ENCODE results near the gene LRP5.

The LRP5 gene

GRCh38 chr11:68375766-68376165 lies 63.4 kb downstream of the LRP5 start:
- Histone ChIP-seq H3K79me2 (ENCODE audit: insufficient read depth, low read length) (no peaks in the 10 kb centered on the region), H3K9me2 (replicated peaks; ENCODE audit: low read depth, low read length) (no peaks in the 10 kb centered on the region), H3K9me3 (ENCODE audit: insufficient read depth, low read depth, low read length) (no peaks in the 10 kb centered on the region), H3K4me1 (ENCODE audit: insufficient read depth, low read length, poor library complexity, severe bottlenecking) (peaks cover 4% of the 10 kb centered on the region), H3K27me3 (ENCODE audit: insufficient read depth, low read length, poor library complexity, severe bottlenecking) (no peaks in the 10 kb centered on the region), H3K9ac (ENCODE audit: low read depth, low read length, poor library complexity, severe bottlenecking) (no peak overlapping the region), H3K4me2 (ENCODE audit: low read depth, low read length, poor library complexity, severe bottlenecking) (no peak overlapping the region), H3F3A (ENCODE audit: low read depth) (no peaks in the 10 kb centered on the region), H3K36me3 (ENCODE audit: insufficient read depth, low read length) (peaks cover 13% of the 10 kb centered on the region; the same call in 1 of the 2 replicates), H2AFZ (ENCODE audit: low read length) (no peak overlapping the region), H4K20me1 (ENCODE audit: insufficient read depth, low read length, poor library complexity, severe bottlenecking) (peaks cover 2% of the 10 kb centered on the region), H3K4me3 (ENCODE audit: low read length, poor library complexity, severe bottlenecking) (no peak overlapping the region)
- TF ChIP-seq EZH2phosphoT487 (IDR thresholded peaks at IDR 0.05; ENCODE audit: borderline replicate concordance), result no peak
- TF ChIP-seq CTCF (conservative IDR thresholded peaks at IDR 0.05; ENCODE audit: low read length), result no peak

GRCh38 chr11:68377389-68377795 lies 65.0 kb downstream of the LRP5 start:
- Histone ChIP-seq H4K20me1 (ENCODE audit: insufficient read depth, low read length, poor library complexity, severe bottlenecking) (peaks cover 2% of the 10 kb centered on the region), H3K9ac (ENCODE audit: low read depth, low read length, poor library complexity, severe bottlenecking) (no peak overlapping the region), H3K9me2 (replicated peaks; ENCODE audit: low read depth, low read length) (no peaks in the 10 kb centered on the region), H3K4me2 (ENCODE audit: low read depth, low read length, poor library complexity, severe bottlenecking) (no peak overlapping the region), H2AFZ (ENCODE audit: low read length) (no peak overlapping the region), H3K9me3 (ENCODE audit: insufficient read depth, low read depth, low read length) (no peaks in the 10 kb centered on the region), H3F3A (ENCODE audit: low read depth) (no peaks in the 10 kb centered on the region), H3K79me2 (ENCODE audit: insufficient read depth, low read length) (no peaks in the 10 kb centered on the region), H3K36me3 (ENCODE audit: insufficient read depth, low read length) (peaks cover 8% of the 10 kb centered on the region; the same call in 1 of the 2 replicates), H3K4me3 (ENCODE audit: low read length, poor library complexity, severe bottlenecking) (no peak overlapping the region), H3K27me3 (ENCODE audit: insufficient read depth, low read length, poor library complexity, severe bottlenecking) (no peaks in the 10 kb centered on the region), H3K4me1 (ENCODE audit: insufficient read depth, low read length, poor library complexity, severe bottlenecking) (peaks cover 4% of the 10 kb centered on the region)
- TF ChIP-seq CTCF (conservative IDR thresholded peaks at IDR 0.05; ENCODE audit: low read length) (no peak), EZH2phosphoT487 (IDR thresholded peaks at IDR 0.05; ENCODE audit: borderline replicate concordance) (no peak)

- H3F3A ChIP-seq (ENCODE audit: low read depth), result no peaks in the 10 kb centered on the region
- H2AFZ ChIP-seq (ENCODE audit: low read length), result no peak overlapping the region
- H3K9ac ChIP-seq (ENCODE audit: low read depth, low read length, poor library complexity, severe bottlenecking), result no peak overlapping the region
- H4K20me1 ChIP-seq (ENCODE audit: insufficient read depth, low read length, poor library complexity, severe bottlenecking), result peaks cover 9% of the 10 kb centered on the region
- no peak for TF ChIP-seq EZH2phosphoT487 (IDR thresholded peaks at IDR 0.05; ENCODE audit: borderline replicate concordance)
- TF ChIP-seq CTCF (conservative IDR thresholded peaks at IDR 0.05; ENCODE audit: low read length), result no peak
- no peak overlapping the region for H3K4me3 ChIP-seq (ENCODE audit: low read length, poor library complexity, severe bottlenecking)
- no peaks in the 10 kb centered on the region for H3K4me1 ChIP-seq (ENCODE audit: insufficient read depth, low read length, poor library complexity, severe bottlenecking)
- H3K36me3 ChIP-seq (ENCODE audit: insufficient read depth, low read length), result peaks cover 8% of the 10 kb centered on the region; the same call in 1 of the 2 replicates
- no peak overlapping the region for H3K4me2 ChIP-seq (ENCODE audit: low read depth, low read length, poor library complexity, severe bottlenecking)
- no peaks in the 10 kb centered on the region for H3K9me2 ChIP-seq (replicated peaks; ENCODE audit: low read depth, low read length)
- H3K27me3 ChIP-seq (ENCODE audit: insufficient read depth, low read length, poor library complexity, severe bottlenecking), result no peaks in the 10 kb centered on the region
- H3K79me2 ChIP-seq (ENCODE audit: insufficient read depth, low read length), result peaks cover 5% of the 10 kb centered on the region; the same call in 1 of the 2 replicates
- no peaks in the 10 kb centered on the region for H3K9me3 ChIP-seq (ENCODE audit: insufficient read depth, low read depth, low read length)
These were observed 66.8 kb downstream of the LRP5 start for GRCh38 chr11:68379206-68379605.

All from Loucy (cell line).